NCI-H2081 treated with DMSO at 0.1 percent for 48 hours (cell line): ENCODE data around the gene NANOS2.
"Not testable (repeated sequence)": the region's sequence is repeated elsewhere in the genome, so short reads cannot be mapped to it uniquely, and the experiment has no call there.

Source experiments
- DNase-seq: peaks from one replicate; lab custom pipeline; 2025; lab: John Stamatoyannopoulos, UW

Gene NANOS2

GRCh38 chr19:45874620-45874966, 40.0 kb downstream of the NANOS2 start:
- no peak for DNase-seq

GRCh38 chr19:45873219-45873772, 41.3 kb downstream of the NANOS2 start:
- DNase-seq: no peak

- DNase-seq: no peak
These were observed 42.3 kb downstream of the NANOS2 start for GRCh38 chr19:45872095-45872919.

- no peak for DNase-seq
These were observed 43.8 kb downstream of the NANOS2 start for GRCh38 chr19:45870798-45871197.

GRCh38 chr19:45867241-45867640, 47.3 kb downstream of the NANOS2 start:
- DNase-seq: not testable (repeated sequence)

GRCh38 chr19:45866400-45867176, 48.0 kb downstream of the NANOS2 start:
- DNase-seq: no peak

- DNase-seq: no peak
These were observed 49.2 kb downstream of the NANOS2 start for GRCh38 chr19:45865269-45865948.

- DNase-seq: no peak
These were observed 49.9 kb downstream of the NANOS2 start for GRCh38 chr19:45864629-45865082.

- DNase-seq: no peak
These were observed 50.5 kb downstream of the NANOS2 start, which contains the start of gene FOXA3 for GRCh38 chr19:45863840-45864628. TSS of gene FOXA3 (plus strand) at chr19:45864326. CDS start at chr19:45864457, 131 bp downstream.

- DNase-seq: no peak
These were observed 51.2 kb downstream of the NANOS2 start for GRCh38 chr19:45863335-45863839.
